Testis (tissue), 2 donors: ENCODE data around the gene ZHX3.

Experiments used
- CTCF ChIP-seq, 3 experiments: fragments of 450-650 bp in 2 of 3; fragments of 200-600 bp in 1 of 3; sonication (generic) in 1 of 3; IDR thresholded peaks; one replicate each; pipeline ENCODE4 v1.5.1; 2016 to 2019; ENCODE audit warnings: antibody characterized with exemption in 3 of 3, mild to moderate bottlenecking in 2 of 3, moderate library complexity in 1 of 3
- POLR2A ChIP-seq: fragments of 450-650 bp; IDR thresholded peaks from one replicate; pipeline ENCODE4 v1.6.1; 2017; ENCODE audit warnings: antibody characterized with exemption, mild to moderate bottlenecking, moderate library complexity

- TF ChIP-seq CTCF (IDR thresholded peaks at IDR 0.05) (no peak), POLR2A (no peak)
Measured at GRCh38 chr20:41142245-41142644, 175.3 kb downstream of the ZHX3 start.
